CD8-positive, alpha-beta memory T cell (primary cell): Measurements from ENCODE around the gene SLFN13. TPM values are rescaled to one million over a fixed set of nuclear protein-coding genes. Genes with fewer than 3 reads are reported as not detected.
"Not testable (repeated sequence)": the region's sequence is repeated elsewhere in the genome, so short reads cannot be mapped to it uniquely, and the experiment has no call there.

ENCODE experiments used
- CTCF ChIA-PET: fragments of 350-600 bp; sonication (Branson Sonifier 250); formaldehyde crosslinking; loops from one replicate; lab custom pipeline; 2021; ENCODE audit warnings: antibody characterized with exemption; lab: Charles Lee
- POLR2A ChIA-PET: fragments of 350-600 bp; sonication (Branson Sonifier 250); formaldehyde crosslinking; loops from one replicate; lab custom pipeline; 2021; ENCODE audit warnings: antibody characterized with exemption; lab: Charles Lee
- DNase-seq, 5 donors: peaks; one replicate each; pipeline versions ENCODE4 v3.0.0 to v3.0.0-alpha.2; 2020 to 2022; ENCODE audit warnings: mixed read lengths in 1 of 5
- H3K27ac ChIP-seq: one replicate; pipeline ENCODE4 v1.7.0; 2013; ENCODE audit warnings: low read depth, mild to moderate bottlenecking, low read length, moderate library complexity
- H3K27me3 ChIP-seq: 2 replicates; pipeline ENCODE4 v1.7.0; 2013; ENCODE audit warnings: low read length, mild to moderate bottlenecking; ENCODE audit not compliant: insufficient read depth, poor library complexity, severe bottlenecking
- H3K36me3 ChIP-seq: 2 replicates; pipeline ENCODE4 v1.7.0; 2013; ENCODE audit warnings: mild to moderate bottlenecking, low read length, moderate library complexity; ENCODE audit not compliant: insufficient read depth
- H3K4me1 ChIP-seq: 2 replicates; pipeline ENCODE4 v1.7.0; 2013; ENCODE audit warnings: mild to moderate bottlenecking, low read length, moderate library complexity; ENCODE audit not compliant: insufficient read depth
- H3K4me3 ChIP-seq: 2 replicates; pipeline ENCODE4 v1.7.0; 2013; ENCODE audit warnings: mild to moderate bottlenecking, low read length
- H3K9me3 ChIP-seq: 2 replicates; pipeline ENCODE4 v1.7.0; 2013; ENCODE audit warnings: mild to moderate bottlenecking, low read length
- H3K27ac Mint-ChIP-seq, 8 donors: one replicate each; pipeline ENCODE4 v1.8.0; 2020 to 2021; ENCODE audit warnings: mixed read lengths in 8 of 8, mild to moderate bottlenecking in 6 of 8, inconsistent platforms in 3 of 8, moderate library complexity in 3 of 8
- H3K27me3 Mint-ChIP-seq, 2 donors: one replicate each; pipeline ENCODE4 v1.8.0; 2020 to 2021; ENCODE audit warnings: mixed read lengths in 2 of 2, mild to moderate bottlenecking in 1 of 2, moderate library complexity in 1 of 2
- H3K36me3 Mint-ChIP-seq, 3 donors: one replicate each; pipeline ENCODE4 v1.8.0; 2020 to 2021; ENCODE audit warnings: mixed read lengths in 3 of 3, inconsistent platforms in 1 of 3, mild to moderate bottlenecking in 1 of 3
- H3K4me1 Mint-ChIP-seq, 3 donors: one replicate each; pipeline ENCODE4 v1.8.0; 2020 to 2021; ENCODE audit warnings: mixed read lengths in 3 of 3, inconsistent platforms in 1 of 3, mild to moderate bottlenecking in 1 of 3
- H3K4me3 Mint-ChIP-seq, 7 donors: one replicate each; pipeline ENCODE4 v1.8.0; 2020 to 2021; ENCODE audit warnings: mixed read lengths in 7 of 7, mild to moderate bottlenecking in 6 of 7, moderate library complexity in 4 of 7, inconsistent platforms in 2 of 7
- H3K9me3 Mint-ChIP-seq, 5 donors: one replicate each; pipeline ENCODE4 v1.8.0; 2020 to 2022; ENCODE audit warnings: mixed read lengths in 5 of 5, mild to moderate bottlenecking in 3 of 5, moderate library complexity in 2 of 5, inconsistent platforms in 1 of 5
- polyA plus RNA-seq: library from polyadenylated mRNA; unstranded; fragments of 300-500 nt; fragmentation: Illumina TruSeq; gene quantifications from one replicate; pipeline ENCODE4 v1.2.3, GENCODE V29; 2021
- total RNA-seq, 2 experiments: library from RNA; stranded (reverse); gene quantifications; one replicate each; pipeline ENCODE4 v1.2.3, GENCODE V29; 2021

The SLFN13 gene
- total and polyA plus RNA-seq, 3 experiments from 2014 or later = 7.0 to 24.4 (median 23.0) TPM

DNA sequence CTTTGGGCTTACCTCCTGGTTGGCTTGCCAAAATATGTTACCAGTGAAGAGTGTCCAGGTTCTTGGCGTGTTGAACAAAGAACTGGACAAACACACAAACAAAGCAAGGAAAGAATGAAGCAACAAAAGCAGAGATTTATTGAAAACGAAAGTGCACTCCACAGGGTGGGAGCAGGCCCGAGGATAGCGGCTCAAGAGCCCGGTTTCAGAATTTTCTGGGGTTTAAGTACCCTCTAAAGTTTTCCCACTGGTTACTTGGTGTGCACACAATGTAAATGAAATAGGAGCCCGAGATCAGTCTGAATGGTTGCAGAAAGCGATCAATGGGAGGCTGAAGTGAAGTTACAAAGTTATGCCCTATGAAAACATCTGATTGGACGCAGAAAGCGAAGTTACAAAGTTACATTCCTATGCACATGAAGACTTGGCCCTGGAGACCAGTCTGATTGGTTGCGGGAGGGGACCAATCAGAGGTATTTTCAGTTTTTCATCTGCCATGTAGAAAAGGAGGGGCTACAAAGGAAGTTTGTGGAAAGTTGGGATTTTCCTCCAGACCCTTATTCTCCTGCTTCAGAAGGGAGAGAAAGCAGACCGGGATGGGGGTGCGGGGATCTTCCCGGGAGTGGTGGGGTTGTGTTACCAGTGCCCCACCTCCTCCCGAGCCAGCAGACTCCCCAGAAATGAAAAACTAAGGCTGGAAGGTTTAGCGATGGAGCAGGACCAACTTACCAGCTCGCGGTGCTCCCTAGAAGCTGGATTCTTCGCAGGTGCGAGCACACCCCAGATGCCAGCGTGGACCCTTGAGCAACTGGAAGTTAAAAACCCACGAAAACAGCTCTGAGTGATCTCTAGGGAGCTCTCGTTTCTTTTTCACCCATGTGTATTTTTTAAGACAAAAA, 16.1 kb downstream of the SLFN13 start, which contains the start of gene SLFN12:
Gene SLFN12 (minus strand): TSS at position 325 of the 899 bp plus-strand sequence. CDS start 9,472 bp downstream, outside the sequence.
- DNase-seq = peak; percentile 20 to 73 (median 68)
- no peaks in the 10 kb centered on the region for H3K27me3 ChIP-seq
- Mint-ChIP-seq H3K4me3 (peak within 1 kb of the TSS; percentile 93 to 100 (median 96)), H3K27ac (peak within 1 kb of the TSS; percentile 87 to 100 (median 95)), H3K9me3 (no peaks in the 10 kb centered on the region), H3K27me3 (peaks cover 0 to 2% of the 10 kb centered on the region in 2 donors), H3K4me1 (peaks cover 48 to 62% (median 60%) of the 10 kb centered on the region in 3 donors), H3K36me3 (peaks cover 0 to 13% (median 0%) of the 10 kb centered on the region in 3 donors)
- POLR2A ChIA-PET = interaction anchor here (1.0 to 2.0 kb wide), 2 partner anchors 15 to 55 kb away, joined by 4 to 15 read pairs; no protein-coding TSS in a partner anchor
- H3K9me3 ChIP-seq = no peaks in the 10 kb centered on the region
- CTCF ChIA-PET = interaction anchor here (1.5 to 1.7 kb wide), 4 partner anchors 35 to 120 kb away, joined by 4 to 9 read pairs (median 6); no protein-coding TSS in a partner anchor
- H3K4me1 ChIP-seq = peaks cover 37% of the 10 kb centered on the region
- H3K36me3 ChIP-seq = no peaks in the 10 kb centered on the region
- peak within 1 kb of the TSS; percentile 87 for H3K4me3 ChIP-seq
- H3K27ac ChIP-seq = peak within 1 kb of the TSS; percentile 44

DNA sequence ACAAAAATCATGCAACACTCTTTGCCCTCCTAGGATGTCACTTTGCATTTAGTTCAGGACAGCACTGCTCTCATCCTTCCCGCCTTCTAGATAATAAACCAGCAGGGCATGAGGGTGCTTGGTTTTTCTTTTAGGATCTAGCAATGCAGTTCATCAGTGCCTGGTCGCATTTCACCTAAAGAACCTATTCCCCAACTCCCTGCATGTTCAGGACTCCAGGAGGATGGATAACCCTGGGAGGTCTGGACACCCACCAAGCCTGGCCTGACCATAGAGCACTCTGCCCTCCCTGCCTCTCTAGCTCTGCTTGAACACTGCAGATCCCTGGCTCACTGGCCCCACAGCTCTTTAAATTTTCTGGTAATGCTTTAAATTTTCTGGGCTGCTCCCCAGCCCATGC, 18.9 kb downstream of the SLFN13 start:
- CTCF ChIA-PET = interaction anchor here (1.1 kb wide), 1 partner anchor 105 kb away, joined by 3 read pairs; no protein-coding TSS in a partner anchor
- H3K4me3 Mint-ChIP-seq = peak overlapping the region in 1 of 7 donors; percentile 47

DNA sequence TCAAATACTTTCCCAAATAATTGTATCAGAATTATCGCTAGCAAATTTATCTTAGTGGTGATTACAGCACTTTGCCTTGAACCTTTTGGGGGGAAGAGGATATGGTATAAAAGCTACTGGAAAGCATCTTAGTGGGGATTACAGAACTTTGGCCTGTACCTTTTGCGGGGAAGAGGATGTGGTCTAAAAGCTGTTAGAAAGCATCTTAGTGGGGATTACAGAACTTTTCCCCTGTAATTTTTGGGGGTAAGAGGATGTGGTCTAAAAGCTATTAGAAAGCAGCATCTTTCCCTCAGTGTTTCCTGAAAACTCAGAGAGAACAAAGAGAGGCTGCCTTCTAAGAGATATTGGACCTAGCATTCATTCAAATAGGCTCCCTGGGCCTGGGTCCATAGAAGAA, 20.3 kb downstream of the SLFN13 start:
- ChIA-PET CTCF (interaction anchor here (1.0 to 1.9 kb wide), 2 partner anchors 60 to 115 kb away, joined by 3 to 6 read pairs; no protein-coding TSS in a partner anchor), POLR2A (no interaction called here)
- Mint-ChIP-seq H3K4me3 (peak overlapping the region in 2 of 7 donors; percentile 0 to 31), H3K27ac (peak overlapping the region in 6 of 8 donors; percentile 32 to 80 (median 54)), H3K9me3 (no peaks in the 10 kb centered on the region), H3K27me3 (no peaks in the 10 kb centered on the region), H3K36me3 (peaks cover 0 to 10% (median 3%) of the 10 kb centered on the region in 3 donors), H3K4me1 (peaks cover 42 to 55% (median 53%) of the 10 kb centered on the region in 3 donors)
- Histone ChIP-seq H3K27ac (no peak overlapping the region), H3K4me3 (no peak overlapping the region), H3K9me3 (no peaks in the 10 kb centered on the region), H3K27me3 (no peaks in the 10 kb centered on the region), H3K4me1 (peaks cover 32% of the 10 kb centered on the region), H3K36me3 (no peaks in the 10 kb centered on the region)
- no peak for DNase-seq

More for the DNA sequence above, 18.9 kb downstream of the SLFN13 start:
- no peaks in the 10 kb centered on the region for H3K27me3 ChIP-seq
- no peaks in the 10 kb centered on the region for H3K36me3 ChIP-seq
- POLR2A ChIA-PET = interaction anchor here (0.6 kb wide), 1 partner anchor 103 kb away, joined by 6 read pairs; no protein-coding TSS in a partner anchor
- peaks cover 37% of the 10 kb centered on the region for H3K4me1 ChIP-seq
- DNase-seq = no peak
- Mint-ChIP-seq H3K36me3 (peaks cover 0 to 13% (median 3%) of the 10 kb centered on the region in 3 donors), H3K27ac (peak overlapping the region in 2 of 8 donors; percentile 19 to 57), H3K9me3 (no peaks in the 10 kb centered on the region), H3K4me1 (peaks cover 48 to 62% (median 60%) of the 10 kb centered on the region in 3 donors), H3K27me3 (peaks cover 0 to 2% of the 10 kb centered on the region in 2 donors)
- no peaks in the 10 kb centered on the region for H3K9me3 ChIP-seq
- no peak overlapping the region for H3K4me3 ChIP-seq
- H3K27ac ChIP-seq = no peak overlapping the region

DNA sequence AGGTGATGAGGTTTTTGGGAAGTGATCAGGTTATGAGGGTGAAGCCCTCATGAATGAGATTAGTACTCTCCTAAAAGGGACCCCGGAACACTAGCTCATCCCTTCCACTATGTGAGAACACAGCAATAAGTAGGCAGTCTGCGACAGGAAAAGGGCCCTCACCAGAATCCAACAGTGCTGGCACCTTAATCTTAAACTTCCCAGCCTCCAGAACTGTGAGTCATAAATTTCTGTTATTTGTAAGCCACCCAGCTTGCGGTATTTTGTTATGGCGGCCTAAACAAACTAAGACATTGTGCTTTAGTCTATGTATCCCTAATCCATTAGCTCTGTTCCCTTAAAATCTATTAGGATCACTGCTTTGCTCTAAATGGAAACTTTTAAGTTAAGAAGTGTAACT, 24.8 kb downstream of the SLFN13 start:
- ChIA-PET CTCF (no interaction called here), POLR2A (no interaction called here)
- Histone ChIP-seq H3K4me1 (peaks cover 13% of the 10 kb centered on the region), H3K27ac (no peak overlapping the region), H3K36me3 (no peaks in the 10 kb centered on the region), H3K4me3 (no peak overlapping the region), H3K9me3 (no peaks in the 10 kb centered on the region), H3K27me3 (no peaks in the 10 kb centered on the region)
- H3K36me3 Mint-ChIP-seq = peaks cover 6 to 32% (median 20%) of the 10 kb centered on the region in 3 donors
- no peak overlapping the region for H3K4me3 Mint-ChIP-seq
- peak overlapping the region in 1 of 8 donors; percentile 29 for H3K27ac Mint-ChIP-seq
- no peaks in the 10 kb centered on the region for H3K9me3 Mint-ChIP-seq
- no peak for DNase-seq
- peaks cover 12 to 13% (median 13%) of the 10 kb centered on the region in 3 donors for H3K4me1 Mint-ChIP-seq
- no peaks in the 10 kb centered on the region for H3K27me3 Mint-ChIP-seq

DNA sequence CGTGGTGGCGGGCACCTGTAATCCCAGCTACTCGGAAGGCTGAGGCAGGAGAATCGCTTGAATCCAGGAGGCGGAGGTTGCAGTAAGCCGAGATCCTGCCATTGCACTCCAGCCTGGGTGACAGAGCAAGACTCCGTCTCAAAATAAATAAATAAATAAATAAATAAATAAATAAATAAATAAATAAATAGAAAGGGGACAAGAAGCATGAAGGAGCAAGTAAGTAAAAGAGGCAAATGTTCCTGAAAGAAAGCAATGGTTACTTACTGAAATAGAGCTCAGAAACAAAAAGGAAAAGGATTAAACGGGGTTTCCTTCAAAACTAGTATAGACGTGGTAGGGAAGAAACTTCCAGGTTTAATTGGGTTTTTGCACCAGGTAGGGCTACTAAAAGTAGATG, 27.5 kb downstream of the SLFN13 start:
- H3K27me3 ChIP-seq, H3K27ac Mint-ChIP-seq, H3K4me3 ChIP-seq, DNase-seq, POLR2A ChIA-PET, H3K9me3 ChIP-seq, H3K9me3 Mint-ChIP-seq, H3K4me1 Mint-ChIP-seq, H3K4me1 ChIP-seq, H3K27me3 Mint-ChIP-seq, H3K4me3 Mint-ChIP-seq, H3K36me3 ChIP-seq, H3K27ac ChIP-seq: not testable (repeated sequence)
- CTCF ChIA-PET = interaction anchor here (0.8 to 1.9 kb wide), 2 partner anchors 13 to 134 kb away, joined by 3 to 6 read pairs; no protein-coding TSS in a partner anchor
- peaks cover 6 to 42% (median 23%) of the 10 kb centered on the region in 3 donors for H3K36me3 Mint-ChIP-seq

DNA sequence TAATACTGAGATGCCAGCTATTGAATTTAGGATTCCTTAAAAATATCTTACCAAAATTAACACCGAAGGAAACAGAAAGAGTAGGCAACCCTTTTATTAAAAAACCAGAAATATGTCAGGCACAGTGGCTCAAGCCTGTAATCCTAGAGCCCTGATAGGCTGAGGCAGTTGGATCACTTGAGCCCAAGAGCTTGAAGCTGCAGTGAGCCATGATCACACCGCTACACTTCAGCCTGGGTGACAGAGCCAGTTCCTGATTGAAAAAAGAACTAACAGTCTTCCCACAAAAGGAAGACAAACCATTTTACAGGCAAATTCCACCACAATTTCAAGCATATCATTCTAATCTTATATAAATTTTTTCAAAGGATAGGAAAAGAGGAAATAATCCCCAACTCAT, 31.9 kb downstream of the SLFN13 start:
- Mint-ChIP-seq H3K36me3 (peaks cover 31 to 58% (median 33%) of the 10 kb centered on the region in 3 donors), H3K27me3 (no peaks in the 10 kb centered on the region), H3K4me3 (no peak overlapping the region), H3K4me1 (peaks cover 2 to 15% (median 13%) of the 10 kb centered on the region in 3 donors), H3K9me3 (peaks cover 0 to 5% (median 0%) of the 10 kb centered on the region in 5 donors), H3K27ac (peak overlapping the region in 1 of 8 donors; percentile 32)
- Histone ChIP-seq H3K4me3 (no peak overlapping the region), H3K9me3 (no peaks in the 10 kb centered on the region), H3K27ac (no peak overlapping the region), H3K4me1 (no peaks in the 10 kb centered on the region), H3K27me3 (no peaks in the 10 kb centered on the region), H3K36me3 (no peaks in the 10 kb centered on the region)
- CTCF ChIA-PET = no interaction called here
- no peak for DNase-seq
- POLR2A ChIA-PET = no interaction called here

DNA sequence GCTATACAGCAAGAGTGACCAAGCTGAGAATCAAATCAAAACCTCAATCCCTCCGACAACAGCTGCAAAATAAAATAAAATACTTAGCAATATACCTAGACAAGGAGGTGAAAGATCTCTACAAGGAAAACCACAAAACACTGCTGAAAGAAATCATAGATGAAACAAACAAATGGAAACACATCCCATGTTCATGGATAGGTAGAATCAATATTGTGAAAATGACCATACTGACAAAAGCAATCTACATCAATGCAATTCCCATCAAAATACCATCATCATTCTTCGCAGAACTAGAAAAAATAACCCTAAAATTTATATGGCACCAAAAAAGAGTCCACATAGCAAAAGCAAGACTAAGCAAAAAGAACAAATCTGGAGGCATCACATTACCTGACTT, 33.9 kb downstream of the SLFN13 start:
- POLR2A ChIA-PET, H3K9me3 ChIP-seq, H3K27me3 ChIP-seq, H3K4me3 Mint-ChIP-seq, H3K27ac ChIP-seq, H3K36me3 ChIP-seq, H3K4me1 ChIP-seq, H3K4me3 ChIP-seq, DNase-seq, H3K9me3 Mint-ChIP-seq, H3K27me3 Mint-ChIP-seq, CTCF ChIA-PET: not testable (repeated sequence)
- Mint-ChIP-seq H3K4me1 (peaks cover 2 to 15% (median 13%) of the 10 kb centered on the region in 3 donors), H3K36me3 (peaks cover 35 to 65% (median 39%) of the 10 kb centered on the region in 3 donors), H3K27ac (peak overlapping the region in 1 of 8 donors; percentile 42)
